ENCODE data around the gene MRPS27. TPM values are rescaled to one million over a fixed set of nuclear protein-coding genes. Genes with fewer than 3 reads are reported as not detected.

The MRPS27 gene
- total and polyA plus RNA-seq, 8 donors, result 14.8 to 43.3 (median 23.1) TPM

DNA sequence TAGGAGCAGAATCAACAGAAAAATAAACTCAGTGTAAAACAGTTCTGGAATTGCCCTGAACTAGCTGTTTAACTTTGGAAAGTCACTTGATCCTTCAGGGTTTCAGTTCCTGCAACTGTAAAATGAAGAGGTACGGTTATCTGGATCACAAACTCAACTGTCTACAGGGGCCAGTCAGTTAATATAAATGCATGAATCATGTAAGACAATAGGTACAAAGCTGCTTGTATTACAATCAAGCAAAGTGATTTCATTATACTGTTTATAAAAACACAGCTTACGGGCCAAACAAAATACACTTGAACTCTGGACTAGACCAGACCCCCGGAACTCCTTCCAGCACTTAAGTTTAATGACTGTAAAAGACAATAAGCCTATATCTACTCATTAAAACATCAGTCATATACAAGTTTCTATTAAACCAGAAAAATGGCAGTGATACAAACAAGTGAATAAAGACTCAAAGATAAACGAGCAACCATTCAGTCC lies 73.0 kb downstream of the MRPS27 start:
- Histone ChIP-seq H3K27ac (peak overlapping the region in 4 of 5 donors; percentile 58 to 80 (median 68)), H3K4me3 (no peak overlapping the region), H3K4me1 (peaks cover 3 to 74% (median 49%) of the 10 kb centered on the region in 4 donors), H3K36me3 (no peaks in the 10 kb centered on the region), H3K27me3 (no peaks in the 10 kb centered on the region), H3K9me3 (no peaks in the 10 kb centered on the region)
- WGBS, 5 donors, result 39 to 78% (median 61%) methylated on average over 4 of the region's 4 CpGs
- intact Hi-C loops (cut with DNase I; ENCODE audit: low total_unique reads), result no loop called here
- no peak for DNase-seq
- TF ChIP-seq, protein P1, sequence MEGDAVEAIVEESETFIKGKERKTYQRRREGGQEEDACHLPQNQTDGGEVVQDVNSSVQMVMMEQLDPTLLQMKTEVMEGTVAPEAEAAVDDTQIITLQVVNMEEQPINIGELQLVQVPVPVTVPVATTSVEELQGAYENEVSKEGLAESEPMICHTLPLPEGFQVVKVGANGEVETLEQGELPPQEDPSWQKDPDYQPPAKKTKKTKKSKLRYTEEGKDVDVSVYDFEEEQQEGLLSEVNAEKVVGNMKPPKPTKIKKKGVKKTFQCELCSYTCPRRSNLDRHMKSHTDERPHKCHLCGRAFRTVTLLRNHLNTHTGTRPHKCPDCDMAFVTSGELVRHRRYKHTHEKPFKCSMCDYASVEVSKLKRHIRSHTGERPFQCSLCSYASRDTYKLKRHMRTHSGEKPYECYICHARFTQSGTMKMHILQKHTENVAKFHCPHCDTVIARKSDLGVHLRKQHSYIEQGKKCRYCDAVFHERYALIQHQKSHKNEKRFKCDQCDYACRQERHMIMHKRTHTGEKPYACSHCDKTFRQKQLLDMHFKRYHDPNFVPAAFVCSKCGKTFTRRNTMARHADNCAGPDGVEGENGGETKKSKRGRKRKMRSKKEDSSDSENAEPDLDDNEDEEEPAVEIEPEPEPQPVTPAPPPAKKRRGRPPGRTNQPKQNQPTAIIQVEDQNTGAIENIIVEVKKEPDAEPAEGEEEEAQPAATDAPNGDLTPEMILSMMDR (IDR thresholded peaks at IDR 0.05), result no peak
- TF ChIP-seq POLR2AphosphoS5 (IDR thresholded peaks at IDR 0.05), result no peak
- TF ChIP-seq EP300 (IDR thresholded peaks at IDR 0.05), result no peak
- no peak for TF ChIP-seq POLR2A (IDR thresholded peaks at IDR 0.05)

DNA sequence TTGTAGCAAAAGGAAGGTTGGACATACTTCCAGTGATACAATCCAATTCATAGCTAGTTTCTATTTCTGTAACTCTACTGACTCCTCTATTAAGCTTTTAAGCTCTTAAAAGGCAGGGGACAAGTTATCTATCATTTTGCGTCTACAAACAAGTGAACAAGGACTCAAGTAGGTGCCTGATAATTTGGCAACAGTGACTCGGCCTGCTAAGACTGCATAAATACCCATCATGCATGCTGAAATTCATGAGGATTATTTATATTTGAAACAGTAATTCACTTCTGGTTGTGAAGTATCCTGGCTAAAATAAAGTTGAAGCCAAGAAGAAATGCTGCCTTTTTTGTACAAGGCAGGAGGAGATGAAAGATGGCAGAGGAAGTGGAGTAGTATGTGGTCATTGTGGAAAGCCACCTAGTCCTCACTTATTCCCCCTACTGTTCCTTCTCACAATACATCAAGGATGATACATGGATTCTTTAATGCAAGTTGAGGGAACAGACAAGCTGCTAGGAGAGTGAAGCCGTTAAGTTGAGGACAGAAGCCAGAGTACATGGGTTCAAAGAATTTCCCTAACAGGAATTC lies 74.0 kb downstream of the MRPS27 start:
- no peaks in the 10 kb centered on the region for H3K27me3 ChIP-seq
- TF ChIP-seq POLR2AphosphoS5 (IDR thresholded peaks at IDR 0.05), result peak; percentile 10 to 57 (median 50)
- TF ChIP-seq, protein P1 (IDR thresholded peaks at IDR 0.05), result peak in 2 of 7 experiments; percentile 14 to 27
- TF ChIP-seq EP300 (IDR thresholded peaks at IDR 0.05), result no peak
- H3K4me1 ChIP-seq, result peaks cover 3 to 74% (median 48%) of the 10 kb centered on the region in 4 donors
- no peaks in the 10 kb centered on the region for H3K9me3 ChIP-seq
- DNase-seq, result peak in 1 of 2 donors; percentile 57
- no peak overlapping the region for H3K4me3 ChIP-seq
- intact Hi-C loops (cut with DNase I; ENCODE audit: low total_unique reads), result no loop called here
- WGBS, 5 donors, result 43 to 72% (median 51%) methylated on average over 3 of the region's 3 CpGs
- peak overlapping the region in 4 of 5 donors; percentile 58 to 80 (median 68) for H3K27ac ChIP-seq
- H3K36me3 ChIP-seq, result no peaks in the 10 kb centered on the region

DNA sequence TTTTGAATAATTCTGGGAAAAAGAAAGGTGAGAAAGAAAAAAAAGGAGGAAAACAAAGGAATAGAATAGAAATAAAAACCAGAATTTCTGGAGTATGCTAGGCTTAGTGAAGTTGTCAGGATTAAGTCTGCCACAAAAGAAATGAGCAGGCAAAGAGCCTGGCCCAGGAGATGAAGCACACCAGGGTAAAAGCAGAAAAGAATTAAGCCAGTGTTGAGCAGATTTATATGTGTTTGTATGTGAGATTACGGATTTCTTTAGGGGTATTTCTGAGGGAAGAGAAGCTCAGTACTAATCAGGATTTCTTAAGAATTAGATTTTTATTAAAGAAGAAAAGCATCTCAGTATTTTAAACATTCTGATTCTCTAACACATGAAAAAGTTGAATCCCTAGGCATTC lies 74.5 kb downstream of the MRPS27 start:
- Histone ChIP-seq H3K27ac (peak overlapping the region in 4 of 5 donors; percentile 58 to 80 (median 68)), H3K4me3 (no peak overlapping the region), H3K4me1 (peaks cover 3 to 73% (median 46%) of the 10 kb centered on the region in 4 donors), H3K9me3 (no peaks in the 10 kb centered on the region), H3K36me3 (no peaks in the 10 kb centered on the region), H3K27me3 (no peaks in the 10 kb centered on the region)
- TF ChIP-seq EP300 (IDR thresholded peaks at IDR 0.05) (no peak), POLR2AphosphoS5 (IDR thresholded peaks at IDR 0.05) (no peak), POLR2A (IDR thresholded peaks at IDR 0.05) (no peak)
- TF ChIP-seq, protein P1 (IDR thresholded peaks at IDR 0.05), result no peak
- 70 to 96% (median 85%) methylated on average over 1 of the region's 1 CpG for WGBS, 5 donors
- no peak for DNase-seq
- intact Hi-C loops (cut with DNase I; ENCODE audit: low total_unique reads), result no loop called here

DNA sequence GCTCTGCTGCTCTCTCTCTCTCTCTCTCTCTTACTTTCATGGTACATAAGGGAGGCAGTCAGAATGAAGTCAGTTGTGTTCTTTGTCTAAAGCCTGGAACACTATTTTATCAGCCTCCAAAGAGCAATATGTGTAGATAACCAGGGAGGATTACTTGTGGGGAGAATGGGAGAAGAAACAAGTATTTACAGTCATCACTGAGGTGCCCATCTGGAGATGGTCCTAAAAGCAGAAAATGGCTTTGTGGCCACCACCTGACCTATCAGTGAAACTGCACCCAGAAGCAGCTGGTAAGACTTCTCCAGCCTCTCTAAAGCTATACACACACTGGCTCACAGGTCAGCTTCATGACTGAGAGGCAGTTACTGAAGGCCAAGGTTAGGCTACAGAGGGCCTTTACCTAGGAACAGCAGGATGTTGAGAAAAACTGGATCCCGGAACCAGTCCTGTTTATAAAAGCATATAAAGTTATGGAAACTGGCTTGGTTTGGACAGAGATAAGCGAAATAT lies 75.1 kb downstream of the MRPS27 start:
- peak in 1 of 2 donors; percentile 63 for DNase-seq
- intact Hi-C loops (cut with DNase I; ENCODE audit: low total_unique reads), result no loop called here
- Histone ChIP-seq H3K36me3 (no peaks in the 10 kb centered on the region), H3K27ac (peak overlapping the region in 4 of 5 donors; percentile 6 to 80 (median 40)), H3K4me1 (peaks cover 3 to 73% (median 45%) of the 10 kb centered on the region in 4 donors), H3K27me3 (no peaks in the 10 kb centered on the region), H3K9me3 (no peaks in the 10 kb centered on the region), H3K4me3 (no peak overlapping the region)
- WGBS, 5 donors, result 60 to 92% (median 82%) methylated on average over 2 of the region's 2 CpGs
- peak in 1 of 3 donors; percentile 18 for TF ChIP-seq POLR2AphosphoS5 (IDR thresholded peaks at IDR 0.05)
- no peak for TF ChIP-seq POLR2A (IDR thresholded peaks at IDR 0.05)
- no peak for TF ChIP-seq EP300 (IDR thresholded peaks at IDR 0.05)
- TF ChIP-seq, protein P1 (IDR thresholded peaks at IDR 0.05), result peak in 1 of 7 experiments; percentile 32

Data from stomach (tissue), 9 donors.